ENCODE data around the gene PRKAG2.

Gene PRKAG2

DNA sequence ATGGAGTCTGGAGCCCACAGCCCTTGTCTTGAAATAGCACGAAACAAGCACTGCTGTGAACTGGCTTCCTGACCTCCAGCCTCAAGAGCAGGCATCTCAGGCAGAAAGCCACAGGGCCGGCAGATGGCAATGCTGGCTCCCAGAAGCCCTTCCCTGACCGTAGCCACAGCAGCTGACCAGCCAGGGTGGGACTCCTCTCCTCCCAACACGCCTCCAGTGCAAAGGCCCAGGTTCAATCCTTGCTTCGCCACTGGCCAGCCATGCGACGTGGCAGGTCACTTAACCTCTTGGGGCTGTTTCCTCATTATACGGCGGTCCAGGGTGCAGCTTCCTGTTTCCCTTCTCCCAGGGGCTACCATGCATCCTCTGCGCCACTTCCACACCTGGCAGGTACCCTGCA lies 12.8 kb downstream of the PRKAG2 start:
- DNase-seq = no peak

DNA sequence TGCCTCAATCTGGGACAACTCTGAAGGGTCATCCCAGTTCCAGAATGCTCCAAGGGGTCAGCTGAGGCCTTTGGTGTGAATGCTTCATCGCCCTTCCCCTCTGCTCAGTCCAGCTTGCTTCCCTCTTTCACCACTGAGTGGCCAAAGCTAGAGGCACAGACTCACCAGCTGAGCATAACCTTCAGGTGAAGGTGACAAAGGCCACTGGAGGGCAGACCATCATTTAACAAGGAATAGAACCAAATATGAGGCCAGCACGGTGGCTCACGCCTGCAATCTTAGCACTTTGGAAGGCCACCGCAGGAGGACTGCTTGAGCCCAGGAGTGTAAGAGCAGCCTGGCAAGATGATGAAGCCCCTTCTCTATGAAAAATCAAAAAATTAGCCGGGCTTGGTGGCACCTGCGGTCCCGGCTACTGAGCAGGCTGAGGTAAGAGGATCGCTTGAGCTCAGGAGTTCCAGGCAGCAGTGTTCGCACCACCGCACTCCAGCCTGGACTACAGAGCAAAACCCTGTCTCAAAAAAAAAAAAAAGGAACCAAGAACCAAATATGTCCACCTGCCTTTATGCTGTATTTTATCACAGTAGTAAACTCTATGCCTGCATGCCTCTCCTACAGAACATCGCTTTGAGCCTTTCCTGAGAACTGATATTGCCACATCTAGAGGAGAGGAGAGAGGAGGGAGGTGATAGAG lies 13.4 kb downstream of the PRKAG2 start:
- no peak for DNase-seq

DNA sequence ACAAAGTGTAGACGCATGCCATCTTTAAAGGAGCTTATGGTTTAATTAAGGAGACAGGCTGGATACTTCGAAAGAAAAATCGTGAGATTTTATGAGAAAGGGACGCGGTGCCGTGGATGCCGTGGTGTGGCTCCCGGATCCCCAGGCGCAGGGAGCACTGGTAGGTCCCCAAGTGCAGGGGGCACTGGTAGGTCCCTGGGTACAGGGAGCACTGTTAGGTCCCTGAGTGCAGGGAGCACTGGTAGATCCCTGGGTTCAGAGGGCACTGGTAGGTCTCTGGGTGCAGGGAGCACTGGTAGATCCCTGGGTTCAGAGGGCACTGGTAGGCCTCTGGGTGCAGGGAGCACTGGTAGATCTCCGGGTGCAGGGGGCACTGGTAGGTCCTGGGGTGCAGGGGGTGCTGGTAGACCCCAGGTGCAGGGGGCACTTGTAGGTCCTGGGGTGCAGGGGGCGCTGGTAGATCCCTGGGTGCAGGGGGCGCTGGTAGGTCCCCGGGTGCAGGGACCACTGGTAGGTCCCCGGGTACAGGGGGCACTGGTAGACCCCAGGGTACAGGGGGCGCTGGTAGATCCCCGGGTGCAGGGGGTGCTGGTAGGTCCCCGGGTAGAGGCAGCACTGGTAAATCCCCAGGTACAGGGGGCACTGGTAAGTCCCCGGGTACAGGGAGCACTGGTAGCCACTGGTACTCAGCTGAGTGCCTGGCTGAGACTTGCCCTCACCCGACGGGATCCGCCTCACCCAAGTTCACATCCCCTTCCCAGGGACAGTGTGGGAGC lies 14.1 kb downstream of the PRKAG2 start:
- no peak for DNase-seq

DNA sequence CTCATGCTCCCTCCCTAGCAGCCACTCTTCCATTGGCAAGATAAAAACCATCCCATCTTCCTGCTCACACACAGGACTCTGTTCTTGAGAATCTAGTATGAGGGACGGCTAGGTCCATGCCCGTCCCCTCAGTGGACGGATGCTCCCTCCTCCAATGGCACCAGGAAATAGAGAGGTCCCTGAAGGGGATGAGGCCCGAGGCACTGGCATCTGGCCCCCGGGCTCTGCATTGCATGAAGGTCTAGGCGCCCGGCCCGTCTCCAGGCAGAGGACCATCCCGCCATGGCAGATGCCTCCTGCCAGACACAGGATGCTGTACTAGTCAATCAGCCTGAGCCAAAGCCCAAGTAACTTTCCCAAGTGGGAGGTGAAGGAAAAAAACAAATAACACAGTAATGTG lies 15.0 kb downstream of the PRKAG2 start:
- DNase-seq = no peak

DNA sequence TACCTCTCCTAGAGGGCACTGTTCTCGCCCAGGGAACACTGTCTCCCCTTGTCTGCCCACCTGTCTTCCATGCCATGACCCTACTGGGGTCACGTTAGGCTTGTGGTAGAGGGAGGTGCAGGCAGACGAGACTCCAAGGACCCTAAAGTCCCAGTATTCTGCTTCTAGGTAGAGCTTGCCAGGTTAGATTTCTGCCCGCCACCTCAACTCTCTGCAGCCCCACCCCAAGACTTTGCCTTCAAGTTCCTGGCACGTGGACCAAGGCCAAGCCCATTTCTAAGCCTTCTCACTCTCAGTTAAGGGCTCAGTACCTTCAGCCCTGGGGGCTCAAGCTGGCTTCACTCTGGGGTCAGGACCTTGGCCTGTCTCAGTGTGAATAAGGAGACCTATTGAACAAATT lies 16.1 kb downstream of the PRKAG2 start:
- no peak for DNase-seq

DNA sequence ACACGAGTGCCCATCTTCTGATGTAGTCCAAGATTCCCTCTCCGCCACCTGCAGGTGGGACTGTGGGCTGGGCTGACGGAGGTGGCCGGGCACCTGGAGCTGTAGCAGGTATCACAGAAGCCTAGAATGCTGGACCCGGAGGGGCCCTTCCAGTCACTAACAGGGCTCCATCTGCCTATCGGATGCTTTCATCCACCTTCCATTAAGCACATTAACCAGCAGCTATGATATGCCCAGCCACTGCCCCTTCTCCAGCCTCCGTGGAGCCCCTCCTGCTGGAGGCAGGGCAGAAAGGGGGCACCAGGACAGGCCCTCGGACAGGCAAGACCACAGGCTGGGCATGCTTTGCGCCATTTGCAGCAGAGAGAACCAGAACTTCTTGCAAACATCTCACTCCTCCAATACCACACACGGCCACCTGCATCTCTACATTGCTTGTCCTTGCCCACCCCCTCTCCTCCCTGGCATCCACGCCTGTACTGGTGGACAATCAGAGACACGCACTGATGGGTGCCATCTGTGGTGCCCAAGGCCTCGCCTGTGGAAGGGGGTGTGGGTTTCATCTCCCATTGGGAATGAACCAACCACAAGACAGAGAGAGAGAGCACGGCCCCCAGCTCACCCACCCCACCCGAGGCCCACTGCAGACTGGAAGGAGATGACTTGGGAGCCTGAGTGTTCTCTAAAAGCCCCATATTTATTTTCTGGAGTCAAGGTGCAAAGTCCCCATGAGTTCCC lies 16.8 kb downstream of the PRKAG2 start:
- no peak for DNase-seq

DNA sequence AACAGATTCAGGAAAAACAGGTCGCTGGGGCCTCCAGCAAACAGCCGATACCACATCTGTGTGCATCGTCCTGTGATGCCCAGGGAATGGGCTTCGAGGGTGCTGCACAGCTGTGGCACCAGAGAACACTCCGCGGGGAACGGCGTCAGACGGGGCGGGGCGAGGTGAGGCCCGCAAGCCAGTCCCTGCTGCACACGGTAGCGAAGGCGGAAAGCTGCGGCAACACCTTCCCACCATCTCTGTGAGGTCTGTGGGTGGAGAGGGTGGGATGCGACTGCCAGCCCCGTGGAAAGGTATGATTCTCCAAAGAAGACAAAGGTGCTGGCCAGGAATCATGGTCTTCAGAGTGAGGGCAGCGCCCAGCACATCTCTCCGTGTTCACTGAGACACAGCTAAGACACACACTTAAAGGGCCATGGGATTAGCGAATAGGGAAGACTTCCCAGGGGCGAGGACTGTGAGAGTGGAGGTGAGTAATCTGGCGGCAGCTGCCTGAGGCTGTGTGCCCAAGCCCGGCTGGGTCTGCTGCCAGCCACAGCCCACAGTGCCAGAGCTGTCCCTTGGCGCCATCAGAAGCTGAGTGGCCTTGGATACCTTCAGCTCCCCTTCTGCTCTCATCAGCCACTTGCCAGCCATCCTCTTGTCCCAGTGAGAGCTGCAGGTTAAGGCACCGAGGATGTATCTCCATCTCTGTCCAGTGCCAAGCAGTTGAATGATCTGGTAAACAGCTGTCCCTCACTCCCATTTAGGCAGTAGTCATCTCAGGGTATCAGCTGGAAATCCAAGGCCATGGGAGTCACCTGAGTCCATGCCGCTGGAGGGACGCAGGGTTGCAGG lies 17.6 kb downstream of the PRKAG2 start:
- no peak for DNase-seq

DNA sequence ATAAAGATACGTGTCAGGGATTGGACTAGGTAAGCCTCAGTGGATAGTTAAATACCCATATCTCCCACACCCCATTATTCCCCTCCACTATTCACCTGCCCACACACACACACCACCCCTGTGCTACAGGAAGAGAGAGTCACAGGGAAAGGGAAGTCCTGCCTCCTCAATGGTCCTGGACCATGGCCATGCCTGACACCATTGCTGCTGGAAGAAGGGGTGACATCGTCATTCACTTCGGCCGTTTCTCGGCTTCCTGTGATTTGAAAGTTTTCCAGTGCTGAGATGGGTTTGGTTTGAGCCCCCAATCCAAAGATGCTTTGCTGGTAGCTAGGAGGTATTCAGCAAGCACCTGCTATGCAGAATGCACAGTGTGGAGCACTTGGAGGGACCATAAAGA lies 18.5 kb downstream of the PRKAG2 start:
- DNase-seq = no peak

DNA sequence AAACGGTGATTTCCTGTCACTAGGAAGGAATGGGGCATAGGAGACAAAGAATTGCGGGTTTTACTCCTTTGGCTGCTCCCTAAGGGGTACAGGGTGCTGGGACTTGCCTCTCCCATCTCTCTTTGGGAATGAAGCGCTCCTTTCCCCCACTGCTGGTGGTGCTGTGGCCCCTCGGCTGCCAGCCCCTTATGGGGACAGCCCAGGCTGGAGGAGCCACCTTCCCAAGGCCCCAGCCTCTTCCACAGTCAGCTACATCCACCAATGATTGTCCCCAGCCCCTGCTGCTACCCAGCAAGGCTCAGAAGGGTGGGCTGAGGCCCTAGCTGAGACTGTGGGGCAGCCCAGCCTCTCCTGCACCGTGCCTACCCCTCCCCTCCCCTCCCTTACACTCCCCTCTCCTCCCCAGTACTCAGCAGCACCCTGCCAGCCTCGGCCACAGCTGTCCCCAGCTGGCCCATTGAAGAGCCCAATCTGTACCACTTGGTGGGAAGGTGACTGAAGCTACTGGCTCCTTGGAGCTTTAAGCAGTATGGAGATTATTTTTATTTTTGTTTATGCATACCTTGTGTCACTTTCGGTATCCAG lies 19.0 kb downstream of the PRKAG2 start:
- no peak for DNase-seq

DNA sequence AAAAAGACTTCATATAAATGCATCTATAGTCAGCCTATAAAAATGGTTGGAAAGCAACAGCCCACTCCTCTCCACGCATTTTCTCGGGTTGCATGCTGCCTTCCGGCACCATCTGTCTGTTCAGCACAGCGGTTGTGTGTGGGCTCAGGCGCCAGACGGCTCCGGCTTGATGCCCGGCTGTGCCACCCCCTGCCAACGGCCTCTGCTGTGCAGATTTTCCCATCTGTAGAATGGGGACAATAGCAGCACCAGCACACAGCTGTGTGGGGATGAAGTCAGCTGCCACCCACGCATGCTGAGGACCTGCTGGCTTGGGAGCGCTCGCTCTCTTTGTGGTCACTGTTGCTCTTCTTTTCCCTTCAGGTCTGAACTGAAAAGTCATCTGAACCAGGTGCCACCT lies 19.5 kb downstream of the PRKAG2 start:
- no peak for DNase-seq

DNA sequence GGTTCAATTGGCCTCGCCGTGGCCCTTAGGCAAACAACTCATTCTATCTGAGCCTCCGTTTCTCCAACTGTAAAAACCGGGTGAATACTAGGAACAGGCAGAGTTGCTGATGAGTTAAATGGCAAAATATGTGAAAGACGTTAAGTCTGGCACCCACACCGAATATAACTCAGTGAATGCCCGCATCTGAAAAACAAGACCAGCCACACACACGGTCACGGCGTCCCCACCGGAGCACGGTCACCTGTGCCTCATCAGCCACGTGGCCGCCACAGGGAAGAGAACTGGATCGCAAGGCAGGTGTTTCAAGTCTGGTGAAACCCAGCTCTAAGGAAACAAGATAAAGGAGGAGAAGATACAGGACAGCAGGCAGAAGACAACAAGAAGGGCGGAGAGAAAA lies 20.4 kb downstream of the PRKAG2 start:
- no peak for DNase-seq

DNA sequence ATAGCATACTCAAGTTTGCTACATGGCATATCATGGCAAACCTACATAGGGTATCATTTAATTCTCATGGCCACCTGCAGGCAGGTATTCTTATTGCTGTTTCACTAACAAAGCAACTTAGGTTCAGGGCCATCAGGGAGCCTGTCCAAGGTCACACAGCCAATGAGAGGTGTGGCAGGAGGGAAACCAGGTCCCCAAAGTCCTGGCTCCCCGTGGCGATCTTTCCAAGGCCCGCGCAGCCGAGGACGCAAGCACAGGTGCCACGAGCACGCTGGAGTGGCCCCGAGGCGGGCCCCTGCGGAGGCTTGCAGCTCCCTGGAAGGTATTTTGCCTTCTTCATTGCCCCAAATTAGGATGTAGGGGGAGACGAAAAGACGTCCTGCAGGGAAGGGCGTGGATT lies 20.8 kb downstream of the PRKAG2 start:
- no peak for DNase-seq

DNA sequence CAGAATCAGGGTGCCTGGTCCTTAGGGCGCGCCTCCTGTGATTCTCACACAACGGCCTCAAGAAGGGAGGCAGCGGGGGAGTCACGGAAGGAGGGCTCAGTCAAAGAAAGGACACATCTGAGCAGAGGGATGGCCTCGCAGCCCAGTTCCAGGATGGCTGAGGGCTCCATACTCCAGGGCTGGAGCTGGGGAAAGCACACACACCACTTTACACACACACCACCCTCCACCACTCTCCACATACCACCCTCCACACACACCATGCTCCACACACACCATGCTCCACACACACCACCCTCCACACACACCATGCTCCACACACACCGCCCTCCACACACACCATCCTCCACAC lies 22.2 kb downstream of the PRKAG2 start:
- no peak for DNase-seq

DNA sequence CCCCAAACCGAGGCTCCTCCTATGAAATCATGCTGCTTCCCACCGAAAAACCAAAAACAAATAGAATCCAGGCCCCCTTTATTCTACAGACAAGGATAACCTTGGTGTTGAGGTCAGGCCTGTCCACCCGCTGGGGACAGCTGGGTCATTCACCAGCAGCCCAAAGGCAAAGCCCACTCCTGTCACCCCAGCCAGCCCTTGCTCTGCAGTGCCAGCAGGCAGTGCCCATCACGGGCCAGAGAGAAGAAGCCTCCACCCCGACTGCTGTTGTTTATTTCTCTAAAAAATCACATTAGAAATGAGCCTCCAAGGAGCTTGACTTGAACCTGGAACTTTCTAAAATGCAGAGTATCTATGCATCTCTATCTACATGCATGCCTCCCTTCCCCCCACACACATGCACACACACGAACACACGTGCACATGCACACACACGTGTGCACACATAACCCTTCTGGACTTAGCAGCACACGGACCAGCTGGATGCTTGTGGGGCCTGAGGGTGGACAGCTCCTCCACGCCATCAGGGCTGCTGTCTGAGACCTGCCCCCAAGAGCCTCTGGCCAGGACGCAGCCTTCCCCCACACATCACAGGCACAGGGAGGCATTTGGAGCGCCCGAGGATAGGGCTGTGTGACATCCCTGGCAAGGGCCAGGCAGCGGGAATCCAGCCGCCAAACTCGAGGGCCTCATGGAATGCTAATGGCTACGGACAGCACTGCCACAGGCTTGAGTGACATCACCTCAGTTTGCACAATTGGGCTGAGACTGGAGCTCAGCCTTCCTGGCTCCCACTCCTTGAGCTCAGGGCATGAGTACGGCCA lies 22.8 kb downstream of the PRKAG2 start:
- DNase-seq = no peak

DNA sequence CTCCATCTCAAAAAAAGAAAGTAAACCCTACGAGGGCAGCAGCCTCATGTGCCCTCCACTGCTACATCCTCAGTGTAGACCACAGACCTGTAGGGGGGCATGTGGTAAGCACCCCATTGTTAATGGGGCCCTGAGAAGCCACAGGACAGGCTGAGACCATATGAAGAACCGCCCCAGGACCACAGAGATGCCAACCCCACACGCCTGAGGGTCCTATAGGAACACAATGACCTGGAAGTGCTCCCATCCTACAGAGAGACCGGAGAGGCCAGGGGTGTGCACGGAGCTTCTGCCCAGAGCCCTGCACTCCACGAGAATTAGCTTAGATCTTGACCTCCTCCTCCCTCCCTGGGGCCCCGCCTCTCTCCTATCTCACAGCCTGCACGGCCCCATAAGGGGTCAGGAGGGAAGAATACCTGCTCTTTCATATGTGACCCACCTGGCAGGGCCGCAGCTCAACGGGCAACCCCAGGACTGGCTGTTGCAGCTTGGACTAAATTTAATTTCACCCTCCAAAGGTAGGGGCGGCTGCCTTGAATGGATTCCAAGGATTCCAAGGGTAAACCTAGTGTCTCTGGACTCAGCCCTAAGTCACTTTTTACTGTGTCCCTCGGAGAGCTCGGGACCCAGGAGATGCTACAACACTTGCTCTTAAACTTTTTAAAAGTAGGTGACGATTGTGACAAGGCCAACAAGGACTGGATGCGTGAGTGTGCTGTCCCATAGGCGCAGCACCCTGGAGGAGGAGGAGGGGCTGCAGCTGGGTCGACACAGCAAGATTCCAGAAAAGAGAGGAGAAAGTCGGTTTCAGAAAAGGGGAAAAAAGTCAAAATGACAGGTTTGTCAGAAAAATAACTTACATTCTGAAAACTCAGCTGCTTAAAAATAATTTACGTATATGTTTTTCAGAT lies 24.2 kb downstream of the PRKAG2 start:
- DNase-seq = no peak

DNA sequence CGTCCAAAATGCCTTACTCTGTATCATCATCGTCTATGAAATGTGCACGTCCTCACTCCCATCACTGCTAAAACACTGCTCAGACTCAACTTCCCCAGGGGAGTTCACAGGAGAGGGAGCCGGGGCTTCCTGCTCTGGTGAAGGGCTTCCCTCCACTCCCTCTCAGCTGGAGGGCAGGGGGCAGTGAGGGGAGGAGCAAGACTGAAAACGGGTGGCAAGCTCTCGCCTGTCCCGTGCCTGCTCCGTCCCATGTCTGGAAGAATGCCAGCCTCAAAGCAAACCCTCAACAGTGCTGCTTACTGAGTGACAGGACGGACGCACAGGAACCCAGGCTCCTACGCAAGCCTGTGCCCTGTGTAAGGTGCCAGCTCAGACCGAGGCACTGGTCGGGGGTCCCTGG lies 25.1 kb downstream of the PRKAG2 start:
- DNase-seq = no peak

DNA sequence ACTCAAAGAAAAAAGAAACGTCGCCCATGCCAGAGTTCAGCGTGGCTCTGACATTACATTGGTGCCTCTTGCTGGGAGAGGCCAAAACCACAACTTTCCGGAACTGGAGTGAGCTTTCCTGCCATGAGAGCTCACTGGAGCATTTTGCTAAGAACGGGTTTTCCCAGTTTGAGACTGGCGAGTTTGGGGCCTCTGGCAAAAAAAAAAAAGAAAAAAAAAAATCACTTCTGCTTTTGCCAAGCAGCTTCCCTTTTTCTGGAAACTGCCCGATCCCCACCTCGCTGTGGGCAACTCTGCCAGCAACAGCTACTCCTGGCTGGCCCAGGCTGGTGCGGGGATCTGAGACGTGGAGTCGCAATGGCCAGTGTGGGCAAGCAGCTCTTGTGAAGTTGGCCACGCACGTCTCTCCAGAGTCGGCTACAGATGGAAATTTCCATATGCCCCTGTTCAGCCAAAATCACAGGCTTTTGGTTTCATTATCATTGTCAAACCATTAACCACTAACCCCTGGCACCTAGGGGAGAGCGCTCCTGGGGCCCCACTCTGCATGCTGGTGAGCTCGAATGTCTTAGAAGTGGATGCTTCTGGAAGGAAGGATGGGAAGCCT lies 25.7 kb downstream of the PRKAG2 start:
- DNase-seq = peak in 1 of 2 donors; percentile 18

DNA sequence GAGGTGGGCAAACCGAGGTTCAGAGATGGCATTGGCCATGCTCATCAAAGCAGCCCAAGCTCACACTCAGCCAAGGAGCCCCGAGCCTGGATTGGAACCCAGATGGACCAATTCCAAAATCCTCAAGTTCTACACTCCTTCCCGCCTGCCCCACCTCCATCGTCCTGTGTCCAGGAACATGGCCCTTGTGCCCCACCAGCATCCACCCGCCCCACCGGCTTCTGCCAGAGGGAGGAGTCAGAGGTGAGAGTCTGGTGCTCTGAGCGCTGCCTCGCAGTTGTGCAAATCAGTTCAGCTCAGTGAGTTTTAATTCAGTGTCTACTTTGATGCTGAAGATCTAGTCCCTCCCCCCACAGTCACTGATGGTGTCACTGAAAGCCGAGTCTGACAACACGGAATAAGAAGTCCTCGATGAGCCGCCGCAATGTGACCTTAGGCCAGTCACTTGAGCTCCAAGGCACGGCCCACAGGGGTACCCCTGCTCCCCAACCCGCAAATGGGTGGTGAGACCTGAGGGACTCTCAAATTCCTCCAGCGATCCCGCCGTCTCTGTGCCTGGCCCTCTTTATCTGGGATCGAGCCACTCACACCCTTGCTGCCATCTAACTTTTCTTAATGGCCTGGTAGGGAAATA lies 26.3 kb downstream of the PRKAG2 start:
- DNase-seq = no peak

DNA sequence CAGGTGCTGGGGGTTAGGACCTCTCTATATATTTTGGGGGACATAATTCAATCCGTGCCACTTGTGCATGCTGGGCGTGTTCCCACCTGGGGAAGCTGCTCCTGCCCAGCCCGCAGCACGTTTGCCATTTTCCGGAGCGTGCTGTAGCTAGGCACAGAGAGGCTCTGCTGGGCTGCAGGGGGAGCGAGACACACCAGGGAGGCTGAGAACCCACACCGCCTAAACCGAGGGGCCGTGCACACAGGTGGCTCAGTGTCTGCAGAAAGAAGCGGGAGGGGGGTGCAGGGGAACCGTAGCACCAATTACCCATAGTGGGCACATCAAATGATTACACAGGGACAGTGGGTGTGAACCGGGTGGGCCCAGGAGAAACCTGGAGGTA lies 27.0 kb downstream of the PRKAG2 start:
- DNase-seq = no peak
